Lower leg skin (tissue), 4 donors: ENCODE measurements around the gene ZNF385B. TPM values are rescaled to one million over a fixed set of nuclear protein-coding genes. Genes with fewer than 3 reads are reported as not detected.

Source experiments
- DNase-seq, 2 donors: peaks; one replicate each; pipeline ENCODE4 v3.0.0-alpha.2; 2019; ENCODE audit warnings: low spot score in 2 of 2
- H3K4me3 ChIP-seq: fragments of 200-600 bp; sonication (generic); 2 replicates; pipeline ENCODE4 v1.5.1; 2017; ENCODE audit warnings: mild to moderate bottlenecking, low read depth; ENCODE audit not compliant: poor library complexity, severe bottlenecking
- POLR2A ChIP-seq, 2 donors: fragments of 450-650 bp; IDR thresholded peaks; one replicate each; pipeline ENCODE4 v1.6.1; 2016 to 2017; ENCODE audit warnings: antibody characterized with exemption in 2 of 2, mild to moderate bottlenecking in 1 of 2, moderate library complexity in 1 of 2
- WGBS, 2 donors: methylation state at CpG; one replicate each; pipeline ENCODE4 v1.1.5; 2018; 5-methylcytosine and 5-hydroxymethylcytosine counted together
- intact Hi-C: fragments of 100-400 bp; cut with DNase I; formaldehyde crosslinking; loops from one replicate; pipeline ENCODE4 v1.15.0; 2023; ENCODE audit warnings: low total_unique reads
- total RNA-seq, 4 donors: library from RNA; depleted of rRNA; stranded (reverse); fragments of >200 nt; gene quantifications; one replicate each; pipeline ENCODE4 v1.1.0, GENCODE V29; 2016
- TF ChIP-seq, protein P1 (sequence below), 3 donors: fragments of 450-650 bp; IDR thresholded peaks; one replicate each; pipeline ENCODE4 v1.5.1; 2016; ENCODE audit warnings: antibody characterized with exemption in 3 of 3, mild to moderate bottlenecking in 3 of 3, moderate library complexity in 2 of 3

ZNF385B gene
- total RNA-seq, 4 donors from 2014 or later, result 0.97 to 1.4 TPM; not detected in 2

DNA sequence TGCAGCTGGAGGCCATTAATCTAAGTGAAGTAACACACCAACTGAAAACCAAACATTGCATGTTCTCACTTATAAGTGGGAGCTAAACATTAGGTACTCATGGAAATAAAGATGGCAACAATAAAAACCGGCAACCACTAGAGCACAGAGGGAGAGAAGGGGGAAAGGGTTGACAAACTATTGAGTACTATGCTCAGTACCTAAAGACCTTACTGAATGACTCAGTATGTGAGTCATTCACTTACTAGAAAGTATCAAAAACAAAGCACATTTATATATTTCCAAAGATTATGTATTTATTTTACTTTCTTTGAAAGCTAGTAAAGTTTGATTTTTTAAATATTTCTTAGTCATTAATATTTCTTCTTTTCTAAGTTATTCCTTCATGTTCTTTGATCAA is 48.9 kb downstream of the ZNF385B start:
- WGBS, 2 donors, result 89 to 90% methylated on average over 1 of the region's 1 CpG
- intact Hi-C loops, result no loop called here
- DNase-seq, result no peak

DNA sequence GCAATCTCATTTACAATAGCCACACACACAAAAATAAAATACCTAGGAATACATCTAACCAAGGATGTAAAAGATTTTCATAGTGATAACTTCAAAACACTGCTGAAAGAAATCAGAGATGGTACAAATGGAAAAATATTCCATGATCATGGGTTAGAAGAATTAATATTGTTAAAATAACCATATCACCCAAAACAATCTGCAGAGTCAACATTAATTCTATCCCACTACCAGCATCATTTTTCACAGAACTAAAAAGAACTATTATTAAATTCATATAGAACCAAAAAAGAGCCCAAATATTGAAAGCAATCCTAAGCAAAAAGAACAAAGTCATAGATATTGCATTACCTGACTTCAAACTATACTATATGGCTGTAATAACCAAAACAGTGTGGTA is 50.4 kb downstream of the ZNF385B start:
- TF ChIP-seq, protein P1, sequence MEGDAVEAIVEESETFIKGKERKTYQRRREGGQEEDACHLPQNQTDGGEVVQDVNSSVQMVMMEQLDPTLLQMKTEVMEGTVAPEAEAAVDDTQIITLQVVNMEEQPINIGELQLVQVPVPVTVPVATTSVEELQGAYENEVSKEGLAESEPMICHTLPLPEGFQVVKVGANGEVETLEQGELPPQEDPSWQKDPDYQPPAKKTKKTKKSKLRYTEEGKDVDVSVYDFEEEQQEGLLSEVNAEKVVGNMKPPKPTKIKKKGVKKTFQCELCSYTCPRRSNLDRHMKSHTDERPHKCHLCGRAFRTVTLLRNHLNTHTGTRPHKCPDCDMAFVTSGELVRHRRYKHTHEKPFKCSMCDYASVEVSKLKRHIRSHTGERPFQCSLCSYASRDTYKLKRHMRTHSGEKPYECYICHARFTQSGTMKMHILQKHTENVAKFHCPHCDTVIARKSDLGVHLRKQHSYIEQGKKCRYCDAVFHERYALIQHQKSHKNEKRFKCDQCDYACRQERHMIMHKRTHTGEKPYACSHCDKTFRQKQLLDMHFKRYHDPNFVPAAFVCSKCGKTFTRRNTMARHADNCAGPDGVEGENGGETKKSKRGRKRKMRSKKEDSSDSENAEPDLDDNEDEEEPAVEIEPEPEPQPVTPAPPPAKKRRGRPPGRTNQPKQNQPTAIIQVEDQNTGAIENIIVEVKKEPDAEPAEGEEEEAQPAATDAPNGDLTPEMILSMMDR (IDR thresholded peaks at IDR 0.05), result no peak
- TF ChIP-seq POLR2A (IDR thresholded peaks at IDR 0.05), result no peak
- DNase-seq, result no peak
- no peak overlapping the region for H3K4me3 ChIP-seq
- intact Hi-C loops, result no loop called here

More for the DNA sequence above, 48.9 kb downstream of the ZNF385B start:
- H3K4me3 ChIP-seq, result no peak overlapping the region
- no peak for TF ChIP-seq POLR2A (IDR thresholded peaks at IDR 0.05)
- TF ChIP-seq, protein P1 (IDR thresholded peaks at IDR 0.05), result no peak

GRCh38 chr2:179809606-179810005 is 51.8 kb downstream of the ZNF385B start:
- intact Hi-C loops, result no loop called here
- TF ChIP-seq, protein P1 (IDR thresholded peaks at IDR 0.05), result no peak
- TF ChIP-seq POLR2A (IDR thresholded peaks at IDR 0.05), result no peak
- no peak overlapping the region for H3K4me3 ChIP-seq
- 88% methylated on average over 4 of the region's 4 CpGs for WGBS, 2 donors
- no peak for DNase-seq

DNA sequence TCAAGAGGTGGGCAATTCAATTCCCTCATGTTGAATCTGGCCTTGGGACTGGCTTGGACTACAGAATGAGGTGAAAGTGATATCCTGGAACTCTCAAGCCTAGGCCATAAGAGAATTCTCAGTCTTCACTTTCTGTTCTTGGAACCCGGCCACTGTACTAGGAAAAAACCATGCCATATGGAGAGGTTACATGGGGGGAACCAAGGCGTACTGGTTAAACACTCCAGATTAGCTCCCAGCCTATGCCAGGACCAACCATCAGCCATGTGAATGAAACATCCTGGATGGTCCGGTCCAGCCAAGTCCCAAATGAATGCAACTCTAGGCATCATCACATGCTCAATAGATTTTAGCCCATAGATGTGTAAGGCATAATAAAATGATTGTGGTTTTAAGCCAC is 56.4 kb downstream of the ZNF385B start:
- TF ChIP-seq POLR2A (IDR thresholded peaks at IDR 0.05), result no peak
- TF ChIP-seq, protein P1 (IDR thresholded peaks at IDR 0.05), result no peak
- 87 to 95% methylated on average over 3 of the region's 3 CpGs for WGBS, 2 donors
- DNase-seq, result no peak
- intact Hi-C loops, result no loop called here
- H3K4me3 ChIP-seq, result no peak overlapping the region

DNA sequence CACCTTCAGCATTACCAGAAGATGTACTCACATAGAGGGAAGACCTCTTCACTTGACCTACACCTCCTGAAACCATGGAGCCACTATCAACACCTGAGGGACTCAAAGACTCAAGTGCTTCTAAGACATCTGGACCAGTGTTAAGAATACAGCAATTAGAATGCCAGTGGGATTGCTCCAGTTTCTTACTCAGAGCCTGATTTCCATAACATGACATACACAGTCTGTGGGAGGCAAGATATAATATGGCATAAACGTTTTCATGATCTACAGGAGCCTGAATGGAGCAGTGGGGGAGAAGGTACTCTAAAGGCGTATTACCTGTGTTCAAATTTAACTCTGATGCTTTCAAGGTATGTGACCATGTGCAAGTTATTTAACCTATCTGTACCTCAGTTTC is 57.2 kb downstream of the ZNF385B start:
- 49 to 57% methylated on average over 2 of the region's 2 CpGs for WGBS, 2 donors
- TF ChIP-seq POLR2A (IDR thresholded peaks at IDR 0.05), result no peak
- TF ChIP-seq, protein P1 (IDR thresholded peaks at IDR 0.05), result no peak
- no peak overlapping the region for H3K4me3 ChIP-seq
- intact Hi-C loops, result no loop called here
- no peak for DNase-seq
